ENCODE results near the gene ZNF462.

Gene ZNF462

GRCh38 chr9:107016383-107016782 lies 153.4 kb downstream of the ZNF462 start:
- DNase-seq, result no peak

GRCh38 chr9:107018861-107019545 lies 156.0 kb downstream of the ZNF462 start:
- DNase-seq, result no peak

- no peak for DNase-seq
Observed at GRCh38 chr9:107020040-107020530, 157.1 kb downstream of the ZNF462 start.

- DNase-seq, result no peak
Observed at GRCh38 chr9:107024193-107024592, 161.2 kb downstream of the ZNF462 start.

GRCh38 chr9:107025260-107026035 lies 162.5 kb downstream of the ZNF462 start:
- no peak for DNase-seq

GRCh38 chr9:107029146-107029545 lies 166.2 kb downstream of the ZNF462 start:
- DNase-seq, result no peak

- no peak for DNase-seq
Observed at GRCh38 chr9:107033966-107034365, 171.0 kb downstream of the ZNF462 start.

GRCh38 chr9:107034831-107035230 lies 171.9 kb downstream of the ZNF462 start:
- no peak for DNase-seq

GRCh38 chr9:107036367-107036766 lies 173.4 kb downstream of the ZNF462 start:
- DNase-seq, result no peak

GRCh38 chr9:107039542-107039941 lies 176.6 kb downstream of the ZNF462 start:
- DNase-seq, result no peak

- DNase-seq, result no peak
Observed at GRCh38 chr9:107042606-107043005, 179.6 kb downstream of the ZNF462 start.

- no peak for DNase-seq
Observed at GRCh38 chr9:107043886-107044285, 180.9 kb downstream of the ZNF462 start.

GRCh38 chr9:107044872-107045271 lies 181.9 kb downstream of the ZNF462 start:
- DNase-seq, result no peak

GRCh38 chr9:107046692-107047091 lies 183.7 kb downstream of the ZNF462 start:
- no peak for DNase-seq

- DNase-seq, result no peak
Observed at GRCh38 chr9:107049046-107049802, 186.3 kb downstream of the ZNF462 start.

GRCh38 chr9:107049803-107050184 lies 186.8 kb downstream of the ZNF462 start:
- DNase-seq, result no peak

GRCh38 chr9:107051392-107051791 lies 188.4 kb downstream of the ZNF462 start:
- no peak for DNase-seq

- DNase-seq, result no peak
Observed at GRCh38 chr9:107054146-107054545, 191.2 kb downstream of the ZNF462 start.

- no peak for DNase-seq
Observed at GRCh38 chr9:107059220-107059619, 196.3 kb downstream of the ZNF462 start.

- no peak for DNase-seq
Observed at GRCh38 chr9:107060062-107060461, 197.1 kb downstream of the ZNF462 start.

Measured in NCI-H187 treated with DMSO at 0.1 percent for 48 hours (cell line).